ENCODE results near the gene FUT8.

Gene FUT8

GRCh38 chr14:65594153-65594881 lies 181.8 kb downstream of the FUT8 start:
- no peak for ATAC-seq
- TF ChIP-seq ESRRG (CRISPR knock-in tag; IDR thresholded peaks at IDR 0.05) (no peak), PPARA (CRISPR knock-in tag; IDR thresholded peaks at IDR 0.05; ENCODE audit: borderline replicate concordance) (no peak), ZFP30 (CRISPR knock-in tag; IDR thresholded peaks at IDR 0.05) (no peak), CSDC2 (CRISPR knock-in tag; IDR thresholded peaks at IDR 0.05) (no peak), ZC3H10 (CRISPR knock-in tag; IDR thresholded peaks at IDR 0.05) (no peak), TCF4 (CRISPR knock-in tag; IDR thresholded peaks at IDR 0.05; ENCODE audit: borderline replicate concordance) (no peak), GLIS3 (CRISPR knock-in tag; IDR thresholded peaks at IDR 0.05) (no peak), BACH2 (CRISPR knock-in tag; IDR thresholded peaks at IDR 0.05; ENCODE audit: borderline replicate concordance) (no peak)

- ATAC-seq = no peak
- no peak for TF ChIP-seq ZFP30 (CRISPR knock-in tag; IDR thresholded peaks at IDR 0.05)
- no peak for TF ChIP-seq OSR1 (CRISPR knock-in tag; IDR thresholded peaks at IDR 0.05)
- no peak for TF ChIP-seq ZC3H10 (CRISPR knock-in tag; IDR thresholded peaks at IDR 0.05)
- no peak for TF ChIP-seq GLIS3 (CRISPR knock-in tag; IDR thresholded peaks at IDR 0.05)
- TF ChIP-seq SNAI2 (CRISPR knock-in tag; IDR thresholded peaks at IDR 0.05) = no peak
- TF ChIP-seq CREB5 (CRISPR knock-in tag; IDR thresholded peaks at IDR 0.05; ENCODE audit: low read depth) = no peak
- TF ChIP-seq PATZ1 (CRISPR knock-in tag; IDR thresholded peaks at IDR 0.05; ENCODE audit: borderline replicate concordance) = no peak
- no peak for TF ChIP-seq ZNF565 (CRISPR knock-in tag; conservative IDR thresholded peaks at IDR 0.05; ENCODE audit: low read depth)
- TF ChIP-seq ZNF70 (CRISPR knock-in tag; IDR thresholded peaks at IDR 0.05) = no peak
- TF ChIP-seq TOX (CRISPR knock-in tag; IDR thresholded peaks at IDR 0.05; ENCODE audit: borderline replicate concordance) = no peak
- TF ChIP-seq POU6F1 (CRISPR knock-in tag; IDR thresholded peaks at IDR 0.05; ENCODE audit: borderline replicate concordance, low read depth) = no peak
- TF ChIP-seq ESRRG (CRISPR knock-in tag; IDR thresholded peaks at IDR 0.05) = no peak
- no peak for TF ChIP-seq ZNF8 (CRISPR knock-in tag; IDR thresholded peaks at IDR 0.05)
- TF ChIP-seq ZFP3 (CRISPR knock-in tag; IDR thresholded peaks at IDR 0.05) = no peak
- no peak for TF ChIP-seq ARNTL (CRISPR knock-in tag; IDR thresholded peaks at IDR 0.05; ENCODE audit: borderline replicate concordance, low read depth)
Measured at GRCh38 chr14:65594882-65595237, 182.3 kb downstream of the FUT8 start.

- peak; percentile 63 for ATAC-seq
- TF ChIP-seq PATZ1 (CRISPR knock-in tag; IDR thresholded peaks at IDR 0.05; ENCODE audit: borderline replicate concordance) = no peak
- TF ChIP-seq PPARA (CRISPR knock-in tag; IDR thresholded peaks at IDR 0.05; ENCODE audit: borderline replicate concordance) = no peak
- no peak for TF ChIP-seq GLIS3 (CRISPR knock-in tag; IDR thresholded peaks at IDR 0.05)
- no peak for TF ChIP-seq ZFP30 (CRISPR knock-in tag; IDR thresholded peaks at IDR 0.05)
- no peak for TF ChIP-seq ZNF70 (CRISPR knock-in tag; IDR thresholded peaks at IDR 0.05)
- TF ChIP-seq CREB5 (CRISPR knock-in tag; IDR thresholded peaks at IDR 0.05; ENCODE audit: low read depth) = no peak
- no peak for TF ChIP-seq RARB (CRISPR knock-in tag; IDR thresholded peaks at IDR 0.05)
- no peak for TF ChIP-seq ZFP3 (CRISPR knock-in tag; IDR thresholded peaks at IDR 0.05)
- TF ChIP-seq ISL1 (CRISPR knock-in tag; IDR thresholded peaks at IDR 0.05) = no peak
- no peak for TF ChIP-seq ZNF8 (CRISPR knock-in tag; IDR thresholded peaks at IDR 0.05)
- no peak for TF ChIP-seq OSR1 (CRISPR knock-in tag; IDR thresholded peaks at IDR 0.05)
- TF ChIP-seq ESRRG (CRISPR knock-in tag; IDR thresholded peaks at IDR 0.05) = no peak
- TF ChIP-seq BACH2 (CRISPR knock-in tag; IDR thresholded peaks at IDR 0.05; ENCODE audit: borderline replicate concordance) = no peak
- TF ChIP-seq TCF4 (CRISPR knock-in tag; IDR thresholded peaks at IDR 0.05; ENCODE audit: borderline replicate concordance) = no peak
- TF ChIP-seq ARNTL (CRISPR knock-in tag; IDR thresholded peaks at IDR 0.05; ENCODE audit: borderline replicate concordance, low read depth) = no peak
- TF ChIP-seq TSHZ2 (CRISPR knock-in tag; IDR thresholded peaks at IDR 0.05) = no peak
- no peak for TF ChIP-seq POU6F1 (CRISPR knock-in tag; IDR thresholded peaks at IDR 0.05; ENCODE audit: borderline replicate concordance, low read depth)
- TF ChIP-seq CSDC2 (CRISPR knock-in tag; IDR thresholded peaks at IDR 0.05) = no peak
Measured at GRCh38 chr14:65599375-65599774, 186.8 kb downstream of the FUT8 start.
